Transverse colon (tissue), 4 donors: ENCODE data around the gene ARTN.

Experiments
- CTCF ChIP-seq, 5 experiments: fragments of 200-600 bp in 3 of 5; fragments of 450-650 bp in 2 of 5; sonication (generic) in 3 of 5; IDR thresholded peaks; 1 replicate in 2 of 5; 2 replicates in 3 of 5; pipeline ENCODE4 v1.5.1; 2016 to 2017; ENCODE audit warnings: antibody characterized with exemption in 5 of 5, inconsistent platforms in 3 of 5, mild to moderate bottlenecking in 2 of 5, moderate library complexity in 1 of 5
- POLR2A ChIP-seq: fragments of 450-650 bp; IDR thresholded peaks from one replicate; pipeline ENCODE4 v1.6.1; 2016; ENCODE audit warnings: antibody characterized with exemption, mild to moderate bottlenecking, moderate library complexity
- POLR2AphosphoS5 ChIP-seq, 3 donors: sonication (generic); formaldehyde crosslinking; IDR thresholded peaks; one replicate each; pipeline ENCODE4 v1.6.1; 2016; ENCODE audit warnings: antibody characterized with exemption in 3 of 3

- TF ChIP-seq CTCF (IDR thresholded peaks at IDR 0.05) (no peak), POLR2A (no peak), POLR2AphosphoS5 (IDR thresholded peaks at IDR 0.05) (no peak)
These were observed 17.7 kb downstream of the ARTN start for GRCh38 chr1:43951021-43951985.
